ENCODE data around the gene HARBI1. TPM values are rescaled to one million over a fixed set of nuclear protein-coding genes. Genes with fewer than 3 reads are reported as not detected.

HARBI1 gene
- total and polyA plus RNA-seq, 2 of the 8 experiments (the other 6 are each of a cell fraction or from before 2014, with no cell fraction given) = 3.8 to 5.1 TPM

DNA sequence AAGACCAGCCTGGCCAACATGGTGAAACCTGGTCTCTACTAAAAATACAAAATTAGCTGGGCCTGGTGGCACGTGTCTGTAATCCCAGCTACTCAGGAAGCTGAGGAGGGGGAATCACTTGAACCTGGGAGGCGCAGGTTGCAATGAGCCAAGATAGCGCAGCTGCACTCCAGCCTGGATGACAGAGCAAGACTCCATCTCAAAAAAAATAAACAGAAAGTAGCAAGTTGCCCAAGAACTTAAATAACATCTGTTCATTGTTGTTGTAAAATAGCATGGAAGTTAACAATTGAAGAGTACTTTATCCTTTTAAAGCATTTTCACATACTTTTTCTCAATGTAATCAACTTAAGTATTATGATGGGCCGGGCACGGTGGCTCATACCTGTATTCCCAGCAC lies 28.9 kb downstream of the HARBI1 start:
- no peaks in the 10 kb centered on the region for H3K36me3 ChIP-seq (ENCODE audit: control insufficient read depth in 2 of 4, insufficient read depth in 4 of 4, low read length in 3 of 4)
- H3K18ac ChIP-seq (ENCODE audit: extremely low read depth, low read length) = no peak overlapping the region
- no peak overlapping the region for H2BK5ac ChIP-seq (ENCODE audit: low read depth, low read length)
- ChIA-PET CTCF (ENCODE audit: partially characterized antibody) (interaction anchor here (0.7 kb wide), 1 partner anchor 455 kb away, joined by 3 read pairs; no protein-coding TSS in a partner anchor), POLR2A (ENCODE audit: partially characterized antibody) (interaction anchor here (0.6 kb wide), 1 partner anchor 116 kb away, joined by 3 read pairs; no protein-coding TSS in a partner anchor)
- WGBS, 2 experiments (ENCODE audit: extremely low coverage in 1 of 2, insufficient coverage in 1 of 2, insufficient read length in 1 of 2, insufficient replicate concordance in 2 of 2, low coverage in 1 of 2, low lambda C conversion rate in 2 of 2, missing lambda C conversion rate in 1 of 2) = 93% methylated on average over 5 of the region's 5 CpGs; no CpG with 5 or more reads in 1 of the 2 experiments
- peaks cover 8 to 78% of the 10 kb centered on the region in 2 experiments for H3K79me2 ChIP-seq (ENCODE audit: control insufficient read depth in 1 of 2, insufficient read depth in 2 of 2, low read length in 2 of 2)
- H3K23ac ChIP-seq (ENCODE audit: insufficient read length) = no peak overlapping the region
- H2AK5ac ChIP-seq (ENCODE audit: low read depth, low read length) = no peak overlapping the region
- no peaks in the 10 kb centered on the region for H3K23me2 ChIP-seq (ENCODE audit: low read depth, low read length)
- no peaks in the 10 kb centered on the region; a peak in 1 of 7 replicates for H3K4me1 ChIP-seq (replicated peaks in 1 of 4; ENCODE audit: control insufficient read depth in 3 of 4, insufficient read depth in 4 of 4, low read length in 3 of 4)
- no peak overlapping the region for H4K91ac ChIP-seq (replicated peaks; ENCODE audit: insufficient read length, low read length)
- peaks cover 3% of the 10 kb centered on the region in 2 experiments for H4K20me1 ChIP-seq (replicated peaks in 1 of 2; ENCODE audit: control insufficient read depth in 1 of 2, insufficient read depth in 2 of 2, low read length in 2 of 2)
- no peak overlapping the region for H4K5ac ChIP-seq (ENCODE audit: insufficient read length, low read depth, low read length)
- no peak overlapping the region for H2BK12ac ChIP-seq (ENCODE audit: low read depth, low read length)
- H3K4me2 ChIP-seq (ENCODE audit: insufficient read depth in 1 of 2, low read depth in 2 of 2, low read length in 2 of 2) = no peak overlapping the region
- H3K4ac ChIP-seq (replicated peaks; ENCODE audit: insufficient read length, low read depth, low read length) = no peak overlapping the region
- DNase-seq (ENCODE audit: low read depth in 1 of 2, low spot score in 2 of 2) (no peak), FAIRE-seq (no peak)
- H3K27ac ChIP-seq (ENCODE audit: low read depth, low read length) = no peak overlapping the region
- H3K4me3 ChIP-seq (ENCODE audit: extremely low read depth in 1 of 4, insufficient read depth in 2 of 4, low read depth in 3 of 4, low read length in 4 of 4) = no peak overlapping the region
- H3K9me3 ChIP-seq (ENCODE audit: insufficient read depth in 2 of 2, low read depth in 1 of 2, low read length in 1 of 2) = no peaks in the 10 kb centered on the region
- no peak overlapping the region for H3K56ac ChIP-seq (replicated peaks; ENCODE audit: insufficient read length, low read depth, low read length)
- H3K9ac ChIP-seq (replicated peaks in 1 of 4; ENCODE audit: extremely low read depth in 1 of 4, low read depth in 3 of 4, low read length in 3 of 4) = no peak overlapping the region
- no peak overlapping the region for H2AFZ ChIP-seq (ENCODE audit: low read length)
- H3K27me3 ChIP-seq (replicated peaks in 1 of 4; ENCODE audit: control insufficient read depth in 3 of 4, extremely low read depth in 1 of 4, insufficient read depth in 3 of 4, low read length in 3 of 4) = no peaks in the 10 kb centered on the region
- H4K8ac ChIP-seq (ENCODE audit: extremely low read depth, insufficient read depth, low read length) = no peak overlapping the region
- H3K79me1 ChIP-seq (ENCODE audit: low read depth, low read length) = peaks cover under 1% of the 10 kb centered on the region; the same call in 1 of the 2 replicates
- no peak overlapping the region for H3K14ac ChIP-seq (ENCODE audit: insufficient read length)
- no peak overlapping the region for H2BK20ac ChIP-seq (ENCODE audit: low read length)
- H2BK15ac ChIP-seq (ENCODE audit: low read length) = no peak overlapping the region
- no peak overlapping the region for H2BK120ac ChIP-seq (replicated peaks; ENCODE audit: low read depth, low read length)
- TF ChIP-seq SP2 (IDR thresholded peaks at IDR 0.05; ENCODE audit: low read length) (no peak), CHD2 (IDR thresholded peaks at IDR 0.05; ENCODE audit: low read length) (no peak), POLR2A (IDR thresholded peaks at IDR 0.05; ENCODE audit: control extremely low read depth in 1 of 2, low read depth in 2 of 2, low read length in 2 of 2) (no peak), YY1 (IDR thresholded peaks at IDR 0.05; ENCODE audit: low read depth, low read length) (no peak), RFX5 (IDR thresholded peaks at IDR 0.05; ENCODE audit: borderline replicate concordance, low read depth, low read length) (no peak), POLR2AphosphoS5 (IDR thresholded peaks at IDR 0.05; ENCODE audit: low read depth, low read length) (no peak), SP1 (IDR thresholded peaks at IDR 0.05; ENCODE audit: low read depth, low read length) (no peak), ZNF274 (IDR thresholded peaks at IDR 0.05; ENCODE audit: borderline replicate concordance, extremely low read depth, low read length) (no peak), BCL11A (IDR thresholded peaks at IDR 0.05; ENCODE audit: low read depth in 2 of 2, low read length in 2 of 2) (no peak), CBX5 (IDR thresholded peaks at IDR 0.05; ENCODE audit: low read depth, low read length) (no peak), CEBPB (IDR thresholded peaks at IDR 0.05; ENCODE audit: low read depth, low read length) (no peak)
- TF ChIP-seq, protein P1, sequence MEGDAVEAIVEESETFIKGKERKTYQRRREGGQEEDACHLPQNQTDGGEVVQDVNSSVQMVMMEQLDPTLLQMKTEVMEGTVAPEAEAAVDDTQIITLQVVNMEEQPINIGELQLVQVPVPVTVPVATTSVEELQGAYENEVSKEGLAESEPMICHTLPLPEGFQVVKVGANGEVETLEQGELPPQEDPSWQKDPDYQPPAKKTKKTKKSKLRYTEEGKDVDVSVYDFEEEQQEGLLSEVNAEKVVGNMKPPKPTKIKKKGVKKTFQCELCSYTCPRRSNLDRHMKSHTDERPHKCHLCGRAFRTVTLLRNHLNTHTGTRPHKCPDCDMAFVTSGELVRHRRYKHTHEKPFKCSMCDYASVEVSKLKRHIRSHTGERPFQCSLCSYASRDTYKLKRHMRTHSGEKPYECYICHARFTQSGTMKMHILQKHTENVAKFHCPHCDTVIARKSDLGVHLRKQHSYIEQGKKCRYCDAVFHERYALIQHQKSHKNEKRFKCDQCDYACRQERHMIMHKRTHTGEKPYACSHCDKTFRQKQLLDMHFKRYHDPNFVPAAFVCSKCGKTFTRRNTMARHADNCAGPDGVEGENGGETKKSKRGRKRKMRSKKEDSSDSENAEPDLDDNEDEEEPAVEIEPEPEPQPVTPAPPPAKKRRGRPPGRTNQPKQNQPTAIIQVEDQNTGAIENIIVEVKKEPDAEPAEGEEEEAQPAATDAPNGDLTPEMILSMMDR (IDR thresholded peaks at IDR 0.05; ENCODE audit: control extremely low read depth in 1 of 3, insufficient read depth in 1 of 3, low read depth in 1 of 3, low read length in 3 of 3) = no peak
- TF ChIP-seq, protein P2, sequence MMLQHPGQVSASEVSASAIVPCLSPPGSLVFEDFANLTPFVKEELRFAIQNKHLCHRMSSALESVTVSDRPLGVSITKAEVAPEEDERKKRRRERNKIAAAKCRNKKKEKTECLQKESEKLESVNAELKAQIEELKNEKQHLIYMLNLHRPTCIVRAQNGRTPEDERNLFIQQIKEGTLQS (IDR thresholded peaks at IDR 0.05; ENCODE audit: insufficient read depth, low read depth, low read length) = no peak

Data from H1 (cell line).